HUES64 (cell line): ENCODE data around the gene BACH2.

Experiments used
- H3K27ac ChIP-seq: 2 replicates; pipeline ENCODE4 v1.7.0; 2013; ENCODE audit warnings: low read depth, low read length, inconsistent platforms
- H3K27me3 ChIP-seq: 2 replicates; pipeline ENCODE4 v1.6.1; 2013; ENCODE audit warnings: mild to moderate bottlenecking, low read length; ENCODE audit not compliant: insufficient read depth
- H3K36me3 ChIP-seq: 2 replicates; pipeline ENCODE4 v1.6.1; 2013; ENCODE audit warnings: mild to moderate bottlenecking, low read length; ENCODE audit not compliant: insufficient read depth
- H3K4me1 ChIP-seq: 2 replicates; pipeline ENCODE4 v1.6.1; 2013; ENCODE audit warnings: mild to moderate bottlenecking, low read length, moderate library complexity; ENCODE audit not compliant: insufficient read depth
- H3K4me3 ChIP-seq: 2 replicates; pipeline ENCODE4 v1.5.1; 2013; ENCODE audit warnings: mild to moderate bottlenecking, low read length, moderate library complexity
- H3K9ac ChIP-seq: 2 replicates; pipeline ENCODE4 v1.6.1; 2013; ENCODE audit warnings: mild to moderate bottlenecking, low read depth, low read length
- H3K9me3 ChIP-seq: 2 replicates; pipeline ENCODE4 v1.6.1; 2013; ENCODE audit warnings: low read depth, low read length; ENCODE audit not compliant: insufficient read depth
- WGBS: fragments of 150-250, 120-280 bp; methylation state at CpG from one replicate; pipeline ENCODE4 v1.1.7; 2013; ENCODE audit warnings: missing lambda C conversion rate; 5-methylcytosine and 5-hydroxymethylcytosine counted together

Gene BACH2

GRCh38 chr6:90192857-90193256 is 103.8 kb downstream of the BACH2 start:
- Histone ChIP-seq H3K4me1 (peaks cover 7% of the 10 kb centered on the region; the same call in 1 of the 2 replicates), H3K9ac (no peak overlapping the region), H3K9me3 (peaks cover 5% of the 10 kb centered on the region), H3K27me3 (no peaks in the 10 kb centered on the region), H3K27ac (no peak overlapping the region), H3K36me3 (no peaks in the 10 kb centered on the region; the same call in 1 of the 2 replicates), H3K4me3 (no peak overlapping the region)
- WGBS: 91% methylated on average over 3 of the region's 3 CpGs

DNA sequence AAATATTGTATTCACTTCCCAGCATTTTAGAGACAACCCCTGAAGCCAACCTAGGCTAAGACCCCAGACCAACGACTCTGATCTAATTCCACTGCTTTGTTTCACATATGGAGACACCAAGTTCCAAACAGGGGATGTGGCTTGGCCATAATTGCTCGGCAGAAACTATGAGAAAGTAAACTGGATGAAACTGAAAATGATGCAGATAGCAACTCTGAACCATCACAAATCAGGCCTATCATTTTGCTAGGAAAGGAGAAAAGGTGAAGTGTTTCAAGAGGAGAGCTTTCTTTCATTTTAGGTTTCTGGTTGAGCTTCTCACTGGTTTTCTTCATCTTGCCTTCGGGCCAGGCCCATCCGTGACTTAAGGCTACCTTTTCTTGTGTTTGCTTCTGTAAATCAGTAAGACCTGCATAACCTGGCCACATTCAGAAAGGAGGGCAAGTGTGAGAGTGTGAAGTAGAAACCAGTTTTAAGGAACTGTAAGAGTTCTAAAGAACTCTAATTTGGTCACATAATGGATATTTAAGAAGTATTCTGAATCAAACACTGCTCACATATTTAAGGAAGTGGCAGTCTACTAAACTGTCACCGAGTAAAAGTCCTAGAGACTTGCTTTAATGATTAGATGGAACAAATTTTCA is 105.8 kb downstream of the BACH2 start:
- no peaks in the 10 kb centered on the region for H3K27me3 ChIP-seq
- no peaks in the 10 kb centered on the region for H3K36me3 ChIP-seq
- H3K9me3 ChIP-seq: no peaks in the 10 kb centered on the region
- WGBS: 92% methylated on average over 5 of the region's 5 CpGs
- no peak overlapping the region for H3K27ac ChIP-seq
- H3K4me1 ChIP-seq: peaks cover 14% of the 10 kb centered on the region; the same call in 1 of the 2 replicates
- H3K9ac ChIP-seq: no peak overlapping the region
- H3K4me3 ChIP-seq: no peak overlapping the region

GRCh38 chr6:90190131-90190530 is 106.5 kb downstream of the BACH2 start:
- 94% methylated on average over 4 of the region's 4 CpGs for WGBS
- no peaks in the 10 kb centered on the region for H3K27me3 ChIP-seq
- peaks cover 9% of the 10 kb centered on the region; the same call in 1 of the 2 replicates for H3K4me1 ChIP-seq
- H3K36me3 ChIP-seq: no peaks in the 10 kb centered on the region
- H3K27ac ChIP-seq: no peak overlapping the region
- no peak overlapping the region for H3K9ac ChIP-seq
- H3K9me3 ChIP-seq: no peaks in the 10 kb centered on the region
- H3K4me3 ChIP-seq: no peak overlapping the region

DNA sequence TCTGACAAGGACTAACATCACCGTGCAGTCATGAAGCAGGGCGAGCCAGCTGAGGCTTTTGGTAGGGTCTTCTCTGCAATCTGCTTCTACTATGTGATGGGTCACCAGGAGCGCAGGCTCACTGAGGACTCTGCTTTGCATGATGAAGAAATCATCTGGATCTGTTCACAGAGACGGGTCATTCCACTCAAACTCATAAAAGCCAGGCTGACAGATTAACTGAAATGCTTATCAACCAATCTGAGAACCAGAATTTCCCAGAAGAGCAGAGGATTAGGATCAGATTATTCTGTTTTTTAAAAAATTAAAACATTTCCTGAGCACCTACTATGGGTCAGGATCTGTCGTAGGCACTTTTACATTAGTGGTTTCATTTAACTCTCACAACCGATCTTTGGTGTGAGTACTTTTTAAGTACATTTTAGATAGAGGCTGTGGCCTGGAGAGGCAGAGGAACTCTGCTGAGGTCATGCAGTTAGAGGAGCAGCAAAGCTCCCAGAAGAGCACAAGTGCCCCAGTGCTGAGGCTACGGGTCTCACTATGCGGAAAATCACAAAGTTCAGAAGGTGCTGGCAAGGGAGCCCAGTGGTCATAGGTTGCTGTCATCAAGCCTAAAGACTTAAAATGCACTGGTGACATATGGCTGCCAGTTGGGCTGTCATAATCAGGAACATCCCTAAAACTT is 109.1 kb downstream of the BACH2 start:
- Histone ChIP-seq H3K36me3 (no peaks in the 10 kb centered on the region), H3K9me3 (no peaks in the 10 kb centered on the region), H3K27ac (no peak overlapping the region), H3K9ac (no peak overlapping the region), H3K4me3 (no peak overlapping the region), H3K4me1 (0 out of 2 replicates have a peak, but pooled peaks cover 7% of the 10 kb centered on the region), H3K27me3 (no peaks in the 10 kb centered on the region)
- WGBS: 94% methylated on average over 8 of the region's 8 CpGs

DNA sequence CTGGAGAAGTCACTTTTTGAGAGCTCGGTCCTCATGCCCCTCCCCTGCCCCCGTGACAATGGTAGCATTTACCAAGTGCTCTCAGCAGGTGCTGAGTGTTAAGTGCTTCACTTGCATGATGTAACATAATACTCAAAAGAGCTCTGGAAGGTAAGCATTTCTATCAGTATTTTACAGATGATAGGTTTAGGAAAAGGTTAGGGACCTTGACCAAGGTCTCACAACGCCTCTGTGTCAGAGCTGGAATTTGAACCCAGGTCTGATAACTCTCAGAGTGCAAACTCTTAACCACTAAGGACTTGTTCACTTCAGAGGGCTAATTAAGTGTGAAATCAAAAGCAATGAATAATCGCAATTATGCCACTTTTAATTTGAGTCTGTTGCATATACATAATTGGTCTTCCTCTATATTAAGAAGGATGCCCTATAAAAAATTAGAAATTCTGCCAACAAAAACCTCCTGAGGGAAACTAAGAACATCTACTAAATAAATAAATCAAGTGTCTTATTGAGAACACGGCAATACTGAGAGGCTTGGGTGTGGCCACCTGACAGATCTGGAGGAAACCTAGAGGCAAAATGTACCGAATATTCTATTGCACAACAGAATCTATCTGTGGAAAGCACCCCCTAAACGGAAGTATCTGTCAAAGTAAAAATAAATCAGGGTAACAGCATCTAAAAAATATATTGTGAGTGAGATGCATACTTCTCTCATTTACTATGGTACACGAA is 109.8 kb downstream of the BACH2 start:
- Histone ChIP-seq H3K27ac (no peak overlapping the region), H3K4me1 (0 out of 2 replicates have a peak, but pooled peaks cover 7% of the 10 kb centered on the region), H3K36me3 (no peaks in the 10 kb centered on the region), H3K27me3 (no peaks in the 10 kb centered on the region), H3K9me3 (no peaks in the 10 kb centered on the region), H3K9ac (no peak overlapping the region), H3K4me3 (no peak overlapping the region)
- WGBS: 80% methylated on average over 5 of the region's 8 CpGs

GRCh38 chr6:90186026-90186425 is 110.6 kb downstream of the BACH2 start:
- H3K4me3 ChIP-seq: no peak overlapping the region
- no peak overlapping the region for H3K27ac ChIP-seq
- H3K9ac ChIP-seq: no peak overlapping the region
- WGBS: 86% methylated on average over 2 of the region's 3 CpGs
- H3K4me1 ChIP-seq: 0 out of 2 replicates have a peak, but pooled peaks cover 7% of the 10 kb centered on the region
- H3K9me3 ChIP-seq: no peaks in the 10 kb centered on the region
- no peaks in the 10 kb centered on the region for H3K36me3 ChIP-seq
- no peaks in the 10 kb centered on the region for H3K27me3 ChIP-seq

GRCh38 chr6:90184334-90185298 is 112.0 kb downstream of the BACH2 start:
- 0 out of 2 replicates have a peak, but pooled peaks cover 7% of the 10 kb centered on the region for H3K4me1 ChIP-seq

DNA sequence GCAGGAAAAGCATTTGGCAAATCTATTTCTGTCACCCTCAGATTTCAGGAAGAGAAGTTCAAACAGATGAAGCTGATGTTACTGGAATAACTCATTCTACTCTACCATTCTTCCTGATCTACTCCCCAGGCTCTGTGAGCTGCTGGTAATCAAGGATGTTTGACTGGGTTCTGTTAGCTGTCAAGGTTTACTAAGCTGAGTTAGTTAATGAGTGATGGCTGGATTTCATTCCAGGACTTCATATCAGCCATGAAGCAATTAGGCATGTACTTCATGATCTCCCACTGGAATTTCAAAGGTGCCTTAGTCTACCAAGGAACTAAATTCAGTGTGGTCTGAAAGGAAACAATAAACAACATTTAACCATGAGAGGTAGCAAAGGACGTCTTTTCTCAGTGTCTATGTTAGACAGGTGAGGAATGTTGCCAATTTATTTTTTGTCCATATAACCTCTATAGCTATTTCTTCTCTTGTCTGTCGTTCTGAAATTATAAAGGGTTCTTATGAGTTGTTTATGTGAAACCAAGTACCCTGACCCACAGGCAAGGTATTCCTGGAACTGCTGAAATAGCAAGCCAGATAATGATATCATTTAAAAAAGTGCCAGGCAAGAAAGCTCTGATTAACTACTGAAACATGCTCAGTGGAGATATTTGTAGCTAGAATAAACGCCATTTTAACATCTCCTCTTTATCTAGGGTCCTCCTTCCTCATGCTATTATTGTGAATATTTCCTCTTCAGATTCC is 112.9 kb downstream of the BACH2 start:
- no peaks in the 10 kb centered on the region for H3K27me3 ChIP-seq
- WGBS: no CpG with 5 or more reads among the region's 3 CpGs
- H3K36me3 ChIP-seq: no peaks in the 10 kb centered on the region
- H3K4me1 ChIP-seq: 0 out of 2 replicates have a peak, but pooled peaks cover 7% of the 10 kb centered on the region
- H3K4me3 ChIP-seq: no peak overlapping the region
- H3K9me3 ChIP-seq: peaks cover 3% of the 10 kb centered on the region; the same call in 1 of the 2 replicates
- H3K9ac ChIP-seq: no peak overlapping the region
- no peak overlapping the region for H3K27ac ChIP-seq

More at GRCh38 chr6:90184334-90185298, 112.0 kb downstream of the BACH2 start:
- Histone ChIP-seq H3K9me3 (peaks cover 3% of the 10 kb centered on the region; the same call in 1 of the 2 replicates), H3K9ac (no peak overlapping the region), H3K27ac (no peak overlapping the region), H3K36me3 (no peaks in the 10 kb centered on the region), H3K27me3 (no peaks in the 10 kb centered on the region), H3K4me3 (no peak overlapping the region)
- 89% methylated on average over 8 of the region's 8 CpGs for WGBS

DNA sequence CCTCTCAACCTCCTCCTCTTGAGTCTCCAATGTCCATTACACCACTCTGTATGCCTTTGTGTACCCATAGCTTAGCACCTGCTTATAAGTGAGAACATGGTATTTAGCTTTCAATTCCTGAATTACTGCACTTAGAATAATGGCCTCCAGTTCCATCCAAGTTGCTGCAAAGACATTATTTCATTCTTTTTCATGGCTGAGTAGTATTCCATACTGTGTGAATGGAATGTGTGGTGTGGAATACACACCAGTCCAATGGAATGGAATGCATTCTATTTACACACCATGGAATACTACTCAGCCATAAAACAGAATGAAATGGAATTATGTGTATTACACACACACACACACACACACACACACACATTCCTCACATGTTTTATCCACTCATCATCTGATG is 116.1 kb downstream of the BACH2 start:
- Histone ChIP-seq H3K4me1 (no peaks in the 10 kb centered on the region), H3K9ac (no peak overlapping the region), H3K27ac (no peak overlapping the region), H3K27me3 (no peaks in the 10 kb centered on the region), H3K4me3 (no peak overlapping the region), H3K36me3 (no peaks in the 10 kb centered on the region), H3K9me3 (peaks cover 3% of the 10 kb centered on the region; the same call in 1 of the 2 replicates)
